RKO (cell line): Measurements from ENCODE around the gene CADM4.
A peak's percentile ranks its signal among the peaks of the same experiment; 100 is the strongest.
"Not testable (repeated sequence)": the region's sequence is repeated elsewhere in the genome, so short reads cannot be mapped to it uniquely, and the experiment has no call there.

ENCODE experiments used
- DNase-seq: peaks from one replicate; pipeline ENCODE4 v3.0.0-alpha.2; 2016; ENCODE audit warnings: low spot score

Gene CADM4

DNA sequence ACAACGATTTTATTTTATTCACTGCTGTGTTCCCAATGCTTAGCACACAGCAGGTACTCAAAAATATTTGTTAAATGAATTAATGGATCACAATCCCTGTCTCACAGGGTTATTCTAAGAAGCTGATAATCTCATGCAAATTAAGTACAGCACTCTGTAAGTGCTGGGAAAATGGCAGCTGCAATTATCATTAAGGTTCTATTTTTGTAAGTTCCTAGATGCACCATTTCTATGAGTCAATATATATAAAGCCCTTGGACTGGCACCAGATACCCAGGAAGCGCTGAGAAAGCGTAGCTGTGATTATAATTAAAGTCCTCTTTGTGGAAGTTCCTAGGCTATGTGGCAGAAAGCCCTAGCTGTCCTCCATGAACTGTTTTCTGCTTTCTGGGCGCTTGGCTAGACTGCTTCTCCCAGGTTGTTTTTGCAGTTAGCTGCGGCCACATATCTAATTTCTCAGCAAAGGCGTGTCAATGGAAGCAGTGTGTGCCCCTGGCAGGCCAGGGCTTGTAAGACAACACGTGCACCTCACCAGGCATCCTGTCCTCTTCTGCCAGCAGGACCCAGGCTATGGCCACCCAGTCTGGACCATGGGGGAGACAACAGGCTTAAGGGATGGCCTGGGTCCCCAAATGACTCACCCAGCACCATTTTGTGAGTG, 33.0 kb downstream of the CADM4 start:
- no peak for DNase-seq

DNA sequence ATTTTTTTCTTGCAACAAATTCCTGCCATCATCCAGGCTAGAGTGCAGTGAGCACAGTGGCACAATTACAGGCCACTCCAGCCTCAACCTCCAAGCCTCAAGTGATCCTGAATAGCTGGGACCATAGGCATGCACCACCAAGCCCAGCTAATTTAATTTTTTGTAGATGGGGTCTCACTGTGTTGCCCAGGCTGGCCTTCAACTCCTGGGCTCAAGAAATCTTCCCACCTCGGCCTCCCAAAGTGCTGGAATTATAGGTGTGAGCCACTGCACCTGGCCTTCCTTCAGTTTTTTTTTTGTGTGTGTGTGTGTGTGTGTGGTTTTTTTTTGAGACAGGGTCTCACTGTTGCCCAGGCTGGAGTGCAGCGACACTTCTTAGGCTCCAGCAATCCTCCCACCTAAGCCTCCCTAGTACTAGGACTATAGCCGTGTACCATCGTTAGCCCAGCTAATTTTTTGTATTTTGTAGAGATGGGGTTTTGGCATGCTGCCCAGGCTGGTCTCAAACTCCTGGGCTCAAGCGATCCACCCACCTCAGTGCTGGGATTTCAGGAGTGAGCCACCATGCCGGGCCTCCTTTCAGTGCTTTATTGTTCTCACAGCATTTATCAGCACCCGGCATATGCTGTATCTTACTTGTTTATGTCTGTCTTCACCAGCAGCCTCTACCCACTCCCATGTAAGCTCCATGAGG, 33.6 kb downstream of the CADM4 start:
- no peak for DNase-seq

DNA sequence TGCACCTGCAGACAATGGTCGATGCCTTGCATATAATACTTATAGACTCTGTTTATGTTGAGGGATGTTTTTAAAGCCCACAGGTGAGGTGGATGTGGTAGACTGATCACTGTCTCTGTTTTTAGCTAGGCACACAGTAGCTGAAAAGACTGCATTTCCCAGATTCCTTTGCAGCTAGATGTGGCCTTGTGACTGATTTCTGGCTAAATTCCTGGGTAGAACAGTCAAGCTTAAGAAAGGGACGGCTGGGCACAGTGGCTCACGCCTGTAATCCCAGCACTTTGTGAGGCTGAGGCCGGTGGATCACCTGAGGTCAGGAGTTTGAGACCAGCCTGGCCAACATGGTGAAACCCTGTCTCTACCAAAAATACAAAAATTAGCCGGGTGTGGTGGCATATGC, 39.3 kb downstream of the CADM4 start:
- not testable (repeated sequence) for DNase-seq

GRCh38 chr19:43599635-43600295, 39.9 kb downstream of the CADM4 start:
- DNase-seq = no peak

GRCh38 chr19:43598445-43599240, 41.0 kb downstream of the CADM4 start:
- no peak for DNase-seq

GRCh38 chr19:43597876-43598275, 41.8 kb downstream of the CADM4 start:
- DNase-seq = peak; percentile 17

GRCh38 chr19:43596842-43597461, 42.7 kb downstream of the CADM4 start:
- DNase-seq = peak; percentile 63

DNA sequence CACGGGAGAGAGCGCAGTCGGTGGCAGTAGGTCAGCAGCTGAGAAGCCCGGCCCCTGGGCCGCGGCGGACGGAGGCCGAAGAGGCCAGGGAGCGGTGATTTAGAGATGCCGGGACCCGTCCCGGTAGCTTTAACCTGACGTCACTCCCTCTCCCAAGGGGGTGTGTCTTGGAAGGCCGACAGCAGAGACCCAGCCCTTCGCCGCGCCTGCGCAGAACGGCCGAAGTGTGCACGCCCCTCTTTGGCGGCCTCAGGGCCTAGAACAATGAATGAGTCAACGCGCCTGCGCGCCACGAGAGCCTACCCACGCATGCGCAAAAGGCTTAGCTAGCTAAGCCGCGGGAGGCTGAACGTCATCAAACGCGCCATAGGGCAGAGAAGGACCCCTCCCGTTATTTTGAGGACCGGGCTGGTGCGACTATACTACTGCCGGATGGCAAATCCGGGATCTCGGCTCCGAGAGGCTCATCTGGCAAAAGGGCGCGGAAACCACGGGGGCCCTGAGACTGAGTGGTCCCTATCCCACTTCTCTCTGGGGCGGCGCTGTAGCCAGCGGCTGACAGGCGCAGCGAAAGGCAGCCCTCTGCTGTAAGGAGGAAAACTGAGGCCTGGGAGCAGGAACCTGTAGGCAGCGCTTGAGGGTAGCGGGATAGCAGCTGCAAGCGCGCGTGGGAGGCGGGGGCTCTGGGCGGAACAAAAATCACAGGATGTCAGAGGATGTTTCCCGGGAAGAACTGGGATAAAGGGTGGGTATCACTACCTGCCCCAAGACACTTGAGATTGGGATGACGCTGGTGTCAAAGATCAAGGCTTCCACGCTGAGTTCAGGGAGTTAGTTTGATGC, 43.4 kb downstream of the CADM4 start, which contains the start of the genes IRGQ and ZNF576:
Gene IRGQ, minus strand, starts transcription at position 136 of the 843 bp plus-strand sequence. CDS start 796 bp downstream, outside the sequence.
Gene ZNF576, plus strand, starts transcription at position 597 of the 843 bp plus-strand sequence. CDS start 514 bp downstream, outside the sequence.
- DNase-seq = peak; percentile 99

DNA sequence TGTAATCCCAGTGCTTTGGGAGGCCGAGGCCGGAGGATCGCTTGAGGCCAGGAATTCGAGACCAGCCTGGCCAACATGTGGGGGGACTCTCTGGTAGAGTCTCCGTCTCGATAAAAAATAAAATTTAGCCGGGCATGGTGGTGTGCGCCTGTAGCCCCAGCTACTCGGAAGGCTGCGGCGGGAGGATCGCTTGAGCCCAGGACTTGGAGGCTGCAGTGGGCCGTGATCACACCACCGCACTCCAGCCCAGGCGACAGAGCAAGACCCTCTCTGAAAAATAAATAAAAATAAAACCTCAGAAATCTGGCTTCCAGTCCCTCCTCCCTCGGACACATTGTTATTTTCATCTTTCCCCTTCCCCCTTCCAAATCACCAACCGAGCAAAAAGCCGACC, 44.0 kb downstream of the CADM4 start:
- DNase-seq = no peak

DNA sequence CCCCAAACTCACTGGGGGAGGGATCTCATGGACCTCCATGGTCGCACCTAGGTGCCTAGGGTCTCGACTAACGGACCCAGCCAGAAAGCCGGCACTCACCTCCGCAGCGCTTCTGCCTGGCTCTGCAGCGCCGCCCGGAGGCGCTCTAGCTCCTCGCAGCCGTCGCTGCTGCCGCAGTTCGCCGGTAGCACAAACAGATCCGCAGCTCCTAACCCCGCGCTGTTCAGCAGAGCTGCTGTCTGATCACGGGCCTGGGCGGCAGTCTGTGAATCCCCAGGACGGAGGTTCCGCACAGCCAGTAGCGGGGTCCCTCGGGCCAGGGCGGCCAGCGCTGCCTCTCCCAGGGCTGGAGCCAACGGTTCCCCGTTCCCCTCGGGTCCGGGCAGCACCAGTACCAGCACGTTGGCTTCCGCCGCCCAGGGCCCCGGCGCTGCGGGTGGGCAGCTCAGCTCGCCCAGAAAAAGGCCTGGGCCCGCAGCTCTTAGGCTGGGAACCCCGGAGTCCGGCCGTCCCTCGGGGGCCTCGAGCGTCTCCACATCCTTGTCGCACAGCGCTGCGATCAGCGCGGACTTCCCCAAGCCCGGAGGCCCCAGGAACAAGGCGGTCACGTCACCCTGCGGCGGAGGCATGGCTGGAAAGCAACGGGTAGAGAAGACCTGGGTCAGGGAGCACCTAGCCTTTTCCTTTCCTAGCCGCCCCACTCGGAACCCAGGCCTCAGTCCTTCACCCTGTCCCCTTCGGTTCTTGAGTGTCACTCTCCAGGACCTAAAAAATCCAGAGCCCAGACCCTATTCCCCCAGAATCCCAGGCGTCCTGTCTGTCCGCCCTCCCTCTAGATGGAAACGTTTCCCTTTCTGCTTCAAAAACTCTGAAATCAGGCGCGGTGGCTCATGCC, 44.7 kb downstream of the CADM4 start:
- peak; percentile 83 for DNase-seq

GRCh38 chr19:43594081-43594697, 45.5 kb downstream of the CADM4 start:
- no peak for DNase-seq

GRCh38 chr19:43592800-43593350, 46.8 kb downstream of the CADM4 start:
- DNase-seq = no peak

DNA sequence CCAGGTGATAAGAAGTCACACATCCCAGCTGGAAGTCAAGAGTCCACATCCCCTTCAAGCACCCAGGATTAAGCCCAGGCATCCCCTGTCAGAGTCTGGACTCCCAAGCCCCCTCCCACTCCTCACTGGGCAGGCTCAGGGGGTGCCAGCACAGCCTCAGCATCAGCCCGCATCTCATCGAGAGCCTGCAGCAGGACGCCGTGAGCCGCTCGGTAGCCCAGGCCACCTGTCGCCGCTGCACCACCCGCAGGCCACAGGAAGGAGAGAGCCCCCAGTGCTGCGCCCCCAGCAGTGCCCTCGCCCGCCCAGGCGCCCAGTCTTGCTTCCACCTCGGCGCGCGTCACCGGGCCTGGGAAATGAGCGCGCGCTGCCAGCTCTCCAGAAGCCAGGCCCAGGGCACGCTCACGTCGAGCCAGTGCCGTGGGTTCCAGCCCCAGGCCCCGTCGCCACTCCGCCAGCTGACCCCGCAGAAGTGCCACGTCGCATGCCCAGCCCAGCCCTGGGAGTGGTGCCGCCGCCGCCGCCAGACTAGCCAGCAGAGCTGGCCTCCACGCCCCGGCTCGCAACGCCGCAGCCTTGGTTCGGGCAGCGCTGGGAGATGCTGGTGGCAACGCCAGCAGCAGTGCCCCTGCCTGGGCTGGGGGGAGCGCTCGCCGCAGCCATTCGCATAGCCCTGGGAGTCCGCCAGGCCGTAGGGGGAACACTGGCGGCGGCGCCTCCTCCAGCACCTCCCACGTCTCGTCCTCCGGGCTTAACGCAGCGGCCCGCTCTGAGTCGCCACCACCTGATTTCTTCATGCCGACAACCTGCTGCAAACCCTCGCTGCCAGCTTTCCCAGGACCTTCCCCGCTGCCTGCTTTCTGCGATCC, 47.5 kb downstream of the CADM4 start:
- DNase-seq = no peak

GRCh38 chr19:43589678-43590077, 50.0 kb downstream of the CADM4 start:
- DNase-seq = no peak

GRCh38 chr19:43589277-43589676, 50.4 kb downstream of the CADM4 start:
- no peak for DNase-seq

GRCh38 chr19:43587029-43587428, 52.6 kb downstream of the CADM4 start:
- DNase-seq = not testable (repeated sequence)

DNA sequence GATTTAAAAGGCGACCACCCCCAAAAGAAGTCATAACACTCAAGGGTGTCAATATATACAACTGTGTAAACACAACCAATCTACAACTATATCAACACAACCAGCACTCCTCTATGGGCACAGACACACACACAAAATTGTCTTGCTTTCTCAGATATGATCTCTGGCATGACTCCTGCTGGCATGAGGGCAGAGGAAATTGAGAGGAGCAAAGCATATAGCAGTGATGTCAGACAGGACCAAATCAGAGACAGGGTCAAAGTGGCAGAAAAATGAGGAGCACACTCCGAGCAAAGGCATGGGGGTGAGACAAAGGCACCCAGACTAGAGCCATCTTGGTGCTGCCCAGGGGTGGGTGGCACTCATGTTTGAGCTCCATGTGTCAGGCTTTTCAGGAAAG, 53.3 kb downstream of the CADM4 start:
- no peak for DNase-seq

DNA sequence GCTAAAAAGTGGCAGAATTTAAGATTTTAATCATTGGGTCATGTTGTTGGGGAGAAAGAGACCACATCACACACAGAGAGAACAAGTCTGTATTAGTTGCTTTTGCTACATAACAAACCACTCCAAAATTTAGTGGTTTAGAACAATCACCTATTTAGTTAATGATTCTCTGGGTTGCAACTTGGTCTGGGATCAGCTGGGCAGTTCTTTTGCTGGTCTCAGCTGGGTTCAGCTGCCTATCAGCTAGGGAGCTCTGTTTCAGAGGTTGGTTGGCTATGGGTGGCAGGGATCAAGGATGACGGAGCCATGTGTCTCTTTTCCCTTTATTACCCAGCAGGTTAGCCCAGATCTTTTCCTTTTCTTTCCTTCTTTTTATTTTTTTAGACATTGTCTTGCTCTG, 55.2 kb downstream of the CADM4 start:
- no peak for DNase-seq
